GM12878 (cell line): ENCODE data around the gene JAKMIP1. TPM values are rescaled to one million over a fixed set of nuclear protein-coding genes. Genes with fewer than 3 reads are reported as not detected.

Source experiments
- ATAC-seq: fragments of 200-7000 bp; cut with Tn5 transposase; 3 replicates; pipeline ENCODE4 v1.9.1; 2020; ENCODE audit warnings: mild to moderate bottlenecking, moderate library complexity
- BruUV-seq: library from RNA; stranded (reverse); fragments of 400-500 nt; replicated peaks from 2 replicates; lab custom pipeline; 2021; lab: Mats Ljungman, UMichigan
- CTCF ChIA-PET: fragments of 300-600 bp; sonication (Branson Sonifier 250); formaldehyde crosslinking; extraction: SDS; loops from one replicate; lab custom pipeline; 2021; ENCODE audit warnings: inconsistent platforms; lab: Yijun Ruan, JAX
- POLR2A ChIA-PET: fragments of 350-600 bp; formaldehyde crosslinking; extraction: SDS; loops from one replicate; lab custom pipeline; 2021; ENCODE audit warnings: inconsistent platforms; lab: Charles Lee
- RAD21 ChIA-PET: fragments of 300-600 bp; sonication (Branson Sonifier 250); formaldehyde crosslinking; loops from one replicate; lab custom pipeline; 2023; ENCODE audit warnings: antibody characterized with exemption; ENCODE audit not compliant: unreplicated experiment; lab: Charles Lee
- SMC1A ChIA-PET: fragments of 300-600 bp; sonication (Branson Sonifier 250); formaldehyde crosslinking; loops from one replicate; lab custom pipeline; 2023; ENCODE audit not compliant: unreplicated experiment, uncharacterized antibody; lab: Charles Lee
- DNase-seq: peaks from one replicate; pipeline ENCODE4 v3.0.0-alpha.2; 2011; ENCODE audit warnings: low read depth, low spot score
- FAIRE-seq: peaks from 3 replicates; lab custom pipeline; 2011; peaks lifted over from hg19 to GRCh38; lab: Jason Lieb, UNC
- H2AFZ ChIP-seq: 2 replicates; pipeline ENCODE4 v1.6.0; 2011; ENCODE audit warnings: low read depth, low read length, control low read depth; ENCODE audit not compliant: control insufficient read depth
- H3K27ac ChIP-seq: 2 replicates; pipeline ENCODE4 v1.5.1; 2011; ENCODE audit warnings: control low read depth; ENCODE audit not compliant: control insufficient read depth, insufficient read depth
- H3K27me3 ChIP-seq, 2 experiments: replicated peaks in 1 of 2; 2 replicates each; pipeline versions ENCODE4 v1.6.0 to v1.6.1; 2011; ENCODE audit warnings: low read length in 1 of 2; ENCODE audit not compliant: control insufficient read depth in 2 of 2, insufficient read depth in 2 of 2
- H3K36me3 ChIP-seq, 2 experiments: 2 replicates each; pipeline ENCODE4 v1.5.1; 2011; ENCODE audit warnings: low read length in 1 of 2; ENCODE audit not compliant: control insufficient read depth in 2 of 2, insufficient read depth in 2 of 2
- H3K4me1 ChIP-seq: 2 replicates; pipeline ENCODE4 v1.6.1; 2011; ENCODE audit warnings: mild to moderate bottlenecking, low read length, moderate library complexity, mixed read lengths; ENCODE audit not compliant: control insufficient read depth, insufficient read depth
- H3K4me2 ChIP-seq: 2 replicates; pipeline ENCODE4 v1.6.0; 2011; ENCODE audit warnings: control low read depth; ENCODE audit not compliant: control insufficient read depth, insufficient read depth
- H3K4me3 ChIP-seq: fragments of 200-600 bp; sonication (generic); 2 replicates; pipeline ENCODE4 v1.5.1; 2016
- H3K79me2 ChIP-seq: 2 replicates; pipeline ENCODE4 v1.6.0; 2011; ENCODE audit warnings: low read length; ENCODE audit not compliant: control insufficient read depth, insufficient read depth
- H3K9ac ChIP-seq: 2 replicates; pipeline ENCODE4 v1.8.0; 2011; ENCODE audit warnings: low read length, control low read depth, mixed read lengths; ENCODE audit not compliant: control insufficient read depth, insufficient read depth
- H3K9me3 ChIP-seq: replicated peaks from 3 replicates; pipeline ENCODE4 v1.5.1; 2011; ENCODE audit warnings: mild to moderate bottlenecking, low read length; ENCODE audit not compliant: control insufficient read depth, insufficient read depth
- H4K20me1 ChIP-seq: 2 replicates; pipeline ENCODE4 v1.6.0; 2011; ENCODE audit not compliant: control insufficient read depth, insufficient read depth
- BCL11A ChIP-seq: IDR thresholded peaks from 2 replicates; pipeline ENCODE4 v1.6.1; 2011; ENCODE audit warnings: low read depth, low read length
- ETV6 ChIP-seq, 2 experiments: fragments of 450-650 bp in 1 of 2; IDR thresholded peaks in 1 of 2; conservative IDR thresholded peaks in 1 of 2; 2 replicates each; pipeline ENCODE4 v1.6.1; 2014; ENCODE audit warnings: antibody characterized with exemption in 1 of 2, borderline replicate concordance in 1 of 2, low read depth in 1 of 2, mild to moderate bottlenecking in 1 of 2, moderate library complexity in 1 of 2
- FOS ChIP-seq: IDR thresholded peaks from 3 replicates; pipeline ENCODE4 v1.6.1; 2011; ENCODE audit warnings: borderline replicate concordance; ENCODE audit not compliant: insufficient read length; ENCODE audit errors: extremely low read depth
- FOXK2 ChIP-seq: fragments of 450-650 bp; IDR thresholded peaks from 2 replicates; pipeline ENCODE4 v1.6.1; 2017; ENCODE audit warnings: mild to moderate bottlenecking, moderate library complexity
- HDAC2 ChIP-seq: fragments of 200-600 bp; sonication (generic); IDR thresholded peaks from 2 replicates; pipeline ENCODE4 v1.6.1; 2017
- MYB ChIP-seq: fragments of 150-350 bp; IDR thresholded peaks from 2 replicates; pipeline ENCODE4 v1.6.1; 2014; ENCODE audit warnings: mild to moderate bottlenecking, low read depth, low read length, borderline replicate concordance
- NFIC ChIP-seq: IDR thresholded peaks from 2 replicates; pipeline ENCODE4 v1.6.1; 2012; ENCODE audit warnings: low read depth, mild to moderate bottlenecking, inconsistent platforms, low read length, moderate library complexity
- NRF1 ChIP-seq: conservative IDR thresholded peaks from 2 replicates; pipeline ENCODE4 v1.6.1; 2011; ENCODE audit warnings: mild to moderate bottlenecking, low read depth, low read length, improper control_type of control experiment
- PAX5 ChIP-seq: IDR thresholded peaks from 2 replicates; pipeline ENCODE4 v1.6.1; 2011; ENCODE audit warnings: low read depth, low read length, borderline replicate concordance
- POLR2AphosphoS2 ChIP-seq: IDR thresholded peaks from 2 replicates; pipeline ENCODE4 v1.6.1; 2011; ENCODE audit warnings: low read depth, mild to moderate bottlenecking, low read length, improper control_type of control experiment, moderate library complexity
- RAD21 ChIP-seq: IDR thresholded peaks from 2 replicates; pipeline ENCODE4 v1.6.1; 2011; ENCODE audit warnings: mild to moderate bottlenecking, low read depth, low read length, moderate library complexity; ENCODE audit not compliant: insufficient read depth
- SRF ChIP-seq, 2 experiments: IDR thresholded peaks; 2 replicates each; pipeline ENCODE4 v1.6.1; 2011; ENCODE audit warnings: low read depth in 2 of 2, low read length in 2 of 2, mild to moderate bottlenecking in 1 of 2, moderate library complexity in 1 of 2
- WGBS: methylation state at CpG from one replicate; pipeline ENCODE4 v1.1.6; 2016; ENCODE audit warnings: low lambda C conversion rate; ENCODE audit not compliant: insufficient replicate concordance, insufficient coverage; ENCODE audit errors: missing lambda C conversion rate; 5-methylcytosine and 5-hydroxymethylcytosine counted together
- in situ Hi-C: fragments of 300-500 bp; cut with MboI; formaldehyde crosslinking; loops from 9 replicates; pipeline ENCODE4 v1.14.3; 2018; ENCODE audit warnings: mixed read lengths
- intact Hi-C: fragments of 100-400 bp; cut with micrococcal nuclease; formaldehyde crosslinking; loops from one replicate; pipeline ENCODE4 v1.14.2; 2022; ENCODE audit not compliant: unreplicated experiment
- polyA plus RNA-seq, 11 experiments: library from polyadenylated mRNA; depleted of rRNA in 4 of 11; unstranded in 6 of 11; stranded (reverse) in 5 of 11; fragments of >200 nt; fragmentation: Nextera tagmentation in 4 of 11; fragmentation: Illumina TruSeq in 1 of 11; extraction: Ambion mirVana in 4 of 11; extraction: Trizol in 1 of 11; gene quantifications; 1 replicate in 1 of 11; 2 replicates in 10 of 11; pipeline versions ENCODE4 v1.2.1 to v1.2.3, GENCODE V29; 2011 to 2016; ENCODE audit warnings: inconsistent platforms in 2 of 11, missing spikeins in 2 of 11, low read depth in 1 of 11
- total RNA-seq, 4 experiments: library from RNA; depleted of rRNA in 3 of 4; stranded (reverse); fragments of >200 nt in 3 of 4; fragmentation: Illumina TruSeq in 1 of 4; extraction: Trizol in 1 of 4; gene quantifications; 2 replicates each; pipeline versions ENCODE4 v1.2.1 to v1.2.3, GENCODE V29; 2013 to 2021
- TF ChIP-seq, protein P1 (sequence below): fragments of 450-650 bp; formaldehyde crosslinking; IDR thresholded peaks from 2 replicates; pipeline ENCODE4 v1.4.0; 2022; ENCODE audit warnings: mild to moderate bottlenecking, moderate library complexity
- TF ChIP-seq, protein P2 (sequence below): fragments of 450-650 bp; formaldehyde crosslinking; IDR thresholded peaks from 2 replicates; pipeline ENCODE4 v1.5.0; 2022; ENCODE audit warnings: mild to moderate bottlenecking, missing genetic modification characterization

JAKMIP1 gene
- total and polyA plus RNA-seq, 10 of the 15 experiments (the other 5 are each of a cell fraction or from before 2014, with no cell fraction given) = 0.52 to 16.7 (median 12.3) TPM

DNA sequence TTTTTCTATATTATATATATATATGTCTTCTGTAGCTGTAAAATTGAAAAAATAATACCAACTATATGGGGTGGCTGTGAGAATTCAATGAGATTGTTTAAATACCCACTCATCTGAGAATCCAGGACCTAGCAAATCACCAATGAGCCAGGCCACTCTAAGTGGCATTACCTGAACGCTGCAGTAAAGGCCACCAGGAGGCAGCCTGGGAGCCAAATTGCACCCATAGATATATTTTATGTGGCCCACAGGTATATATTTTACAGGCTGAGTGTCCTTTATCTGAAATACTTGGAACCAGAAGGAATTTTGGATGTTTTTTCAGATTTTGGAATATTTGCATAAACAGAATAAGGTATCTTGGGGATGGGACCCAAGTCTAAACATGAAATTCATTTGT is 124.0 kb downstream of the JAKMIP1 start (continued):
- TF ChIP-seq, protein P1, sequence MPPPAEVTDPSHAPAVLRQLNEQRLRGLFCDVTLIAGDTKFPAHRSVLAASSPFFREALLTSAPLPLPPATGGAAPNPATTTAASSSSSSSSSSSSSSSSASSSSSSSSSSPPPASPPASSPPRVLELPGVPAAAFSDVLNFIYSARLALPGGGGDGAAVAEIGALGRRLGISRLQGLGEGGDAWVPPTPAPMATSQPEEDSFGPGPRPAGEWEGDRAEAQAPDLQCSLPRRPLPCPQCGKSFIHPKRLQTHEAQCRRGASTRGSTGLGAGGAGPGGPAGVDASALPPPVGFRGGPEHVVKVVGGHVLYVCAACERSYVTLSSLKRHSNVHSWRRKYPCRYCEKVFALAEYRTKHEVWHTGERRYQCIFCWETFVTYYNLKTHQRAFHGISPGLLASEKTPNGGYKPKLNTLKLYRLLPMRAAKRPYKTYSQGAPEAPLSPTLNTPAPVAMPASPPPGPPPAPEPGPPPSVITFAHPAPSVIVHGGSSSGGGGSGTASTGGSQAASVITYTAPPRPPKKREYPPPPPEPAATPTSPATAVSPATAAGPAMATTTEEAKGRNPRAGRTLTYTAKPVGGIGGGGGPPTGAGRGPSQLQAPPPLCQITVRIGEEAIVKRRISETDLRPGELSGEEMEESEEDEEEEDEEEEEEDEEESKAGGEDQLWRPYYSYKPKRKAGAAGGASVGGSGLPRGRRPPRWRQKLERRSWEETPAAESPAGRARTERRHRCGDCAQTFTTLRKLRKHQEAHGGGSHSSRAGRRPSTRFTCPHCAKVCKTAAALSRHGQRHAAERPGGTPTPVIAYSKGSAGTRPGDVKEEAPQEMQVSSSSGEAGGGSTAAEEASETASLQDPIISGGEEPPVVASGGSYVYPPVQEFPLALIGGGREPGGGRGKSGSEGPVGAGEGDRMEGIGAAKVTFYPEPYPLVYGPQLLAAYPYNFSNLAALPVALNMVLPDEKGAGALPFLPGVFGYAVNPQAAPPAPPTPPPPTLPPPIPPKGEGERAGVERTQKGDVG (CRISPR knock-in tag) = no peak
- TF ChIP-seq FOS (no peak), POLR2AphosphoS2 (no peak), RAD21 (peak; percentile 67), MYB (no peak), NFIC (no peak), ETV6 (conservative IDR thresholded peaks at IDR 0.05 in 1 of 2, IDR thresholded peaks at IDR 0.05 in 1 of 2; ENCODE audit: borderline replicate concordance in 1 of 2, low read depth in 1 of 2) (no peak), BCL11A (no peak)

DNA sequence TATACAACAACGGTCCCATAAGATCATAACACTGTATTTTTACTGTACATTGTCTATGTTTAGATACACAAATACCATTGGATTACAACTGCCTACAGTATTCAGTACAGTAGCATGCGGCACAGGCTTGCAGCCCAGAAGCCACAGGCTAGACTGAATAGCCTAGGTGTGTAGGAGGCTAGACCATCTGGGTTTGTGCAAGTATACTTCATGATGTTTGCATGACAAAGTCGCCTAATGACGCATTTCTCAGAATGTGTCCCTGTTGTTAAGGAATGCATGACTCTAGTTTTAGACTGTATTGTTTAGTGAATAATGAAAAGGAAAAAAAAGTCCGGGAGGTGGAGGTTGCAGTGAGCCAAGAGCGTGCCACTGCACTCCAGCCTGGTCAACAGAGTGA is 125.6 kb downstream of the JAKMIP1 start:
- POLR2A ChIA-PET = no interaction called here

More for the DNA sequence above, 125.6 kb downstream of the JAKMIP1 start:
- Histone ChIP-seq H3K4me2 (no peak overlapping the region), H3K4me3 (no peak overlapping the region), H3K4me1 (no peaks in the 10 kb centered on the region), H4K20me1 (no peaks in the 10 kb centered on the region), H3K9me3 (no peaks in the 10 kb centered on the region), H2AFZ (no peak overlapping the region), H3K9ac (no peak overlapping the region), H3K36me3 (no peaks in the 10 kb centered on the region; a peak in 1 of 4 replicates), H3K27me3 (no peaks in the 10 kb centered on the region), H3K79me2 (no peaks in the 10 kb centered on the region), H3K27ac (no peak overlapping the region)
- TF ChIP-seq, protein P2, sequence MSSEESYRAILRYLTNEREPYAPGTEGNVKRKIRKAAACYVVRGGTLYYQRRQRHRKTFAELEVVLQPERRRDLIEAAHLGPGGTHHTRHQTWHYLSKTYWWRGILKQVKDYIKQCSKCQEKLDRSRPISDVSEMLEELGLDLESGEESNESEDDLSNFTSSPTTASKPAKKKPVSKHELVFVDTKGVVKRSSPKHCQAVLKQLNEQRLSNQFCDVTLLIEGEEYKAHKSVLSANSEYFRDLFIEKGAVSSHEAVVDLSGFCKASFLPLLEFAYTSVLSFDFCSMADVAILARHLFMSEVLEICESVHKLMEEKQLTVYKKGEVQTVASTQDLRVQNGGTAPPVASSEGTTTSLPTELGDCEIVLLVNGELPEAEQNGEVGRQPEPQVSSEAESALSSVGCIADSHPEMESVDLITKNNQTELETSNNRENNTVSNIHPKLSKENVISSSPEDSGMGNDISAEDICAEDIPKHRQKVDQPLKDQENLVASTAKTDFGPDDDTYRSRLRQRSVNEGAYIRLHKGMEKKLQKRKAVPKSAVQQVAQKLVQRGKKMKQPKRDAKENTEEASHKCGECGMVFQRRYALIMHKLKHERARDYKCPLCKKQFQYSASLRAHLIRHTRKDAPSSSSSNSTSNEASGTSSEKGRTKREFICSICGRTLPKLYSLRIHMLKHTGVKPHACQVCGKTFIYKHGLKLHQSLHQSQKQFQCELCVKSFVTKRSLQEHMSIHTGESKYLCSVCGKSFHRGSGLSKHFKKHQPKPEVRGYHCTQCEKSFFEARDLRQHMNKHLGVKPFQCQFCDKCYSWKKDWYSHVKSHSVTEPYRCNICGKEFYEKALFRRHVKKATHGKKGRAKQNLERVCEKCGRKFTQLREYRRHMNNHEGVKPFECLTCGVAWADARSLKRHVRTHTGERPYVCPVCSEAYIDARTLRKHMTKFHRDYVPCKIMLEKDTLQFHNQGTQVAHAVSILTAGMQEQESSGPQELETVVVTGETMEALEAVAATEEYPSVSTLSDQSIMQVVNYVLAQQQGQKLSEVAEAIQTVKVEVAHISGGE (CRISPR knock-in tag) = no peak
- TF ChIP-seq PAX5 = no peak
- TF ChIP-seq POLR2AphosphoS2 = no peak
- TF ChIP-seq NFIC = no peak
- TF ChIP-seq HDAC2 = no peak
- no peak for TF ChIP-seq SRF (IDR thresholded peaks at IDR 0.05; ENCODE audit: low read depth in 2 of 2, low read length in 2 of 2)
- no peak for TF ChIP-seq NRF1
- no peak for TF ChIP-seq FOXK2
- no peak for DNase-seq
- ChIA-PET CTCF (no interaction called here), RAD21 (no interaction called here), SMC1A (no interaction called here)
- no TSS peak for BruUV-seq
- in situ Hi-C loops = no loop called here
- no peak for ATAC-seq
- intact Hi-C loops = no loop called here
- FAIRE-seq = no peak
- 81% methylated on average over 6 of the region's 6 CpGs for WGBS
